ENCODE data around the gene CNTNAP2. TPM values are rescaled to one million over a fixed set of nuclear protein-coding genes. Genes with fewer than 3 reads are reported as not detected.

The CNTNAP2 gene
- total RNA-seq, 2 donors from 2014 or later: 4.4 to 8.5 TPM

DNA sequence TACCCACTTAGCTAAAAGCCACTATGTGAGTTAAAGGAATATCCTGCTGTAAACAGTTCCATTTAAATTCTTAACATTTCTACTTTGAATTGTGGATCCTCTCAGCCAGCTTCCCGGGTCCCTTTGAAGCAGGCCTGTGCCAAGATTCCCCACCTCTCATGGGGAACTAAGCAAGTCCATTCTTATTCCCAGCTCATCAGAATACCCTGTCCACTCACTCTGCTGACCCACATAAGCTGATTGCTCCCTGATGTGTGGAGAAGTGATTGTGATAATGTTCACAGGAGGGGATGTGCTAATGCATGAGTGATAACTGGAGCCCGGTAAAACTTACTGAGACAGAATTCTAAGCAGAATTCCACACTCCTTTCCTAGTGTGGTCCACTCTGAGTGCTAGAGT, 709.7 kb downstream of the CNTNAP2 start:
- H3K4me3 ChIP-seq: no peak overlapping the region
- no peaks in the 10 kb centered on the region for H3K36me3 ChIP-seq
- no peak for DNase-seq
- H3K27ac ChIP-seq: no peak overlapping the region
- TF ChIP-seq, protein P1, sequence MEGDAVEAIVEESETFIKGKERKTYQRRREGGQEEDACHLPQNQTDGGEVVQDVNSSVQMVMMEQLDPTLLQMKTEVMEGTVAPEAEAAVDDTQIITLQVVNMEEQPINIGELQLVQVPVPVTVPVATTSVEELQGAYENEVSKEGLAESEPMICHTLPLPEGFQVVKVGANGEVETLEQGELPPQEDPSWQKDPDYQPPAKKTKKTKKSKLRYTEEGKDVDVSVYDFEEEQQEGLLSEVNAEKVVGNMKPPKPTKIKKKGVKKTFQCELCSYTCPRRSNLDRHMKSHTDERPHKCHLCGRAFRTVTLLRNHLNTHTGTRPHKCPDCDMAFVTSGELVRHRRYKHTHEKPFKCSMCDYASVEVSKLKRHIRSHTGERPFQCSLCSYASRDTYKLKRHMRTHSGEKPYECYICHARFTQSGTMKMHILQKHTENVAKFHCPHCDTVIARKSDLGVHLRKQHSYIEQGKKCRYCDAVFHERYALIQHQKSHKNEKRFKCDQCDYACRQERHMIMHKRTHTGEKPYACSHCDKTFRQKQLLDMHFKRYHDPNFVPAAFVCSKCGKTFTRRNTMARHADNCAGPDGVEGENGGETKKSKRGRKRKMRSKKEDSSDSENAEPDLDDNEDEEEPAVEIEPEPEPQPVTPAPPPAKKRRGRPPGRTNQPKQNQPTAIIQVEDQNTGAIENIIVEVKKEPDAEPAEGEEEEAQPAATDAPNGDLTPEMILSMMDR (IDR thresholded peaks at IDR 0.05): no peak
- no peaks in the 10 kb centered on the region for H3K27me3 ChIP-seq
- no peaks in the 10 kb centered on the region for H3K4me1 ChIP-seq
- H3K9ac ChIP-seq (ENCODE audit: low read depth in 2 of 2, low read length in 2 of 2): no peak overlapping the region
- intact Hi-C loops (cut with DNase I): no loop called here
- no peaks in the 10 kb centered on the region for H3K9me3 ChIP-seq

DNA sequence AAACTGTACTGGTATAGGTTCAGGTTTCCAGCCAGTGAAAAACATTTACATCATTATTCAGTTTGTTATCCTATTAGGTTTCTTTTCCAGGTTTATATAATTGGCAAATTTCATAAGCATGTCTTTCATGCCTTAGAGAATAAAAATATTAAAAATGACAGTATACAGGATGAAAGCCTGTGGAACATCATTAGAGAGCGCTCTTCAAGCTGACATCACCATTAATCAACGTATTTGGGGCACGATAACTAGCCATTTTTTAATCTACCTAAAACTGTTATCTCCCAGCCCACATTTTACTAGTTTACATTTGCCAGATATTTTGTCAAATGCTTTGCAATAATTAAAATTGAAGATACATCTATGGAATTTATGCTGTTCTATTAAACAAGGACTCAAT, 714.1 kb downstream of the CNTNAP2 start:
- Histone ChIP-seq H3K4me1 (no peaks in the 10 kb centered on the region), H3K36me3 (no peaks in the 10 kb centered on the region), H3K9ac (ENCODE audit: low read depth in 2 of 2, low read length in 2 of 2) (no peak overlapping the region), H3K27me3 (no peaks in the 10 kb centered on the region), H3K4me3 (no peak overlapping the region), H3K9me3 (no peaks in the 10 kb centered on the region), H3K27ac (no peak overlapping the region)
- TF ChIP-seq, protein P1 (IDR thresholded peaks at IDR 0.05): no peak
- no peak for DNase-seq
- intact Hi-C loops (cut with DNase I): no loop called here

DNA sequence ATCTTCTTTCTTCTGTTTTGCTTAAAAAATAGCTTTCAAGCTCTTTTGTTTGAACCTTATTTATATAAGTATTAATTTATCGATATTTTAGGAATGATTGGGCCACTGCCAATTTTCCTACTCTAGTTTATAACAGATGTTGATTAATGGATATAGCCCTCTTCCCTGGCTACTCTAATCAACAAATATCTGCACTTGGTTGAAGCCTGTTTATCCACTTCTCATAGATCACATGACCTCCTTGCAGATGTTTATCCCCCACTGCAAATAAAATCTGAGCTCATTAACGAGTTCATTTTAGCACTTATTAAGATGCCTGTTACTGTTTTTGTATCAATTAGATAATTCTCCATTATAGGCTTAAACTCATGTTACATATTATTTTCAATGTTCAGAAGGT, 715.3 kb downstream of the CNTNAP2 start:
- Histone ChIP-seq H3K4me3 (no peak overlapping the region), H3K4me1 (no peaks in the 10 kb centered on the region), H3K9ac (ENCODE audit: low read depth in 2 of 2, low read length in 2 of 2) (no peak overlapping the region), H3K27ac (no peak overlapping the region), H3K9me3 (no peaks in the 10 kb centered on the region), H3K36me3 (no peaks in the 10 kb centered on the region), H3K27me3 (no peaks in the 10 kb centered on the region)
- intact Hi-C loops (cut with DNase I): no loop called here
- DNase-seq: no peak
- TF ChIP-seq, protein P1 (IDR thresholded peaks at IDR 0.05): no peak

DNA sequence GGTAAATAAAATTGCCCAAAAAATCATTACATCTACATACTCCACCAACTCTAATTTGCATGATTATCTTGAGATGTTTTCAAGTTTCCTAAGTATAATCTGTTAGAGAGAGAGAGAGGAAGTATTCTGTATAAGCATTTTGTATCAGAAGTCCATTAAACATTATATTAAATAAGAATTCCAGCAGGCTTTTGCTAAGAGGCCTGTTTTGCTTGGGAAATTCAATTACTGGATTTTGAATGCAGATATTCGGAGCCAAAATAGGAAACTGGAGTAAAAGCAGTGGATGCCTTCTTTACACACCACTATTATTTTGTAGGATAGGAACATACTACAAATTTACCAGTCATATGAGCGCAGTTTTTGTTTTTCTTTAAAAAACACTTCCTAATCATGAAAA, 727.8 kb downstream of the CNTNAP2 start:
- no peak overlapping the region for H3K4me3 ChIP-seq
- intact Hi-C loops (cut with DNase I): no loop called here
- no peak for DNase-seq
- H3K9me3 ChIP-seq: no peaks in the 10 kb centered on the region
- TF ChIP-seq, protein P1 (IDR thresholded peaks at IDR 0.05): no peak
- H3K27ac ChIP-seq: no peak overlapping the region
- H3K27me3 ChIP-seq: no peaks in the 10 kb centered on the region
- no peaks in the 10 kb centered on the region for H3K4me1 ChIP-seq
- no peaks in the 10 kb centered on the region for H3K36me3 ChIP-seq
- no peak overlapping the region for H3K9ac ChIP-seq (ENCODE audit: low read depth in 2 of 2, low read length in 2 of 2)

DNA sequence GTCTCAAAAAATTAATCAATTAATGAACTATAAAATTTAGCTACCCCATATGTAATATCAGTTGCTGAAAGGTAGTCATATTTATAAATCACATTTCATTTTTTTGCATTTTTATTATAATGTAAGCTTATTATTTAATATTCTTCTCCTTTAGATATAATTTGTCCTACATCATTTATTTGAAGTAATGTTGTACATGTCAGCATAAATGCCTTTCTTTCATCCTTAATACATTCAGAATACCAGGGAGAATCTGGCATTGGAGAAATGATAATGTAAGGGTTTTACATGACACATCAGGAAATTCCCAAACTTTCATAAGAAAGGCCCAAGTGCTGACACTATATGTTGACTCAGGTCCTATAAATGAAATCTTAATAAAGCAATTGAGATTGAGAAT, 742.1 kb downstream of the CNTNAP2 start:
- Histone ChIP-seq H3K27me3 (no peaks in the 10 kb centered on the region), H3K4me1 (no peaks in the 10 kb centered on the region), H3K27ac (no peak overlapping the region), H3K9ac (ENCODE audit: low read depth in 2 of 2, low read length in 2 of 2) (no peak overlapping the region), H3K36me3 (no peaks in the 10 kb centered on the region), H3K4me3 (no peak overlapping the region), H3K9me3 (no peaks in the 10 kb centered on the region)
- TF ChIP-seq, protein P1 (IDR thresholded peaks at IDR 0.05): no peak
- no peak for DNase-seq
- intact Hi-C loops (cut with DNase I): no loop called here

DNA sequence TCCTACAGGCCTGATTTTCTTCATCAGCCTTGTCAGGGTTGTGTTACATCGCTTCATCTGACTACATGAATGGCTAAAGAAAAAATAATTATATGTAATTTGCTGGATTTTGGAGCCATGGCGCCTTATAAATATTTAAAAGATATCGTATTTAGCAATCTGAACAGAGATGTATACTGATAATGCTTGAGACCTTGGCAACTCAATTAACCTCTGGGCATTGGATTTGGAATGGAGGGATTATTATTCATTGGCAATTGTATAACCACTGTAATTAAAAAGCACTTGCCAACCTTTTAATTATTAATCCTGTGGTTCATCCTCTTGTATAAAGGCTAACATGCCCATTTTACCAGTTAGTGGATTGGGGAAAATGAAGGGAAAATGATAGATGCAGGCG, 745.1 kb downstream of the CNTNAP2 start:
- Histone ChIP-seq H3K36me3 (no peaks in the 10 kb centered on the region), H3K27me3 (no peaks in the 10 kb centered on the region), H3K4me1 (no peaks in the 10 kb centered on the region), H3K27ac (no peak overlapping the region), H3K9me3 (no peaks in the 10 kb centered on the region), H3K9ac (ENCODE audit: low read depth in 2 of 2, low read length in 2 of 2) (no peak overlapping the region), H3K4me3 (no peak overlapping the region)
- TF ChIP-seq, protein P1 (IDR thresholded peaks at IDR 0.05): no peak
- DNase-seq: no peak
- intact Hi-C loops (cut with DNase I): no loop called here
